Measurements from ENCODE around the gene CNTNAP2.
A peak's percentile ranks its signal among the peaks of the same experiment; 100 is the strongest.

The CNTNAP2 gene

DNA sequence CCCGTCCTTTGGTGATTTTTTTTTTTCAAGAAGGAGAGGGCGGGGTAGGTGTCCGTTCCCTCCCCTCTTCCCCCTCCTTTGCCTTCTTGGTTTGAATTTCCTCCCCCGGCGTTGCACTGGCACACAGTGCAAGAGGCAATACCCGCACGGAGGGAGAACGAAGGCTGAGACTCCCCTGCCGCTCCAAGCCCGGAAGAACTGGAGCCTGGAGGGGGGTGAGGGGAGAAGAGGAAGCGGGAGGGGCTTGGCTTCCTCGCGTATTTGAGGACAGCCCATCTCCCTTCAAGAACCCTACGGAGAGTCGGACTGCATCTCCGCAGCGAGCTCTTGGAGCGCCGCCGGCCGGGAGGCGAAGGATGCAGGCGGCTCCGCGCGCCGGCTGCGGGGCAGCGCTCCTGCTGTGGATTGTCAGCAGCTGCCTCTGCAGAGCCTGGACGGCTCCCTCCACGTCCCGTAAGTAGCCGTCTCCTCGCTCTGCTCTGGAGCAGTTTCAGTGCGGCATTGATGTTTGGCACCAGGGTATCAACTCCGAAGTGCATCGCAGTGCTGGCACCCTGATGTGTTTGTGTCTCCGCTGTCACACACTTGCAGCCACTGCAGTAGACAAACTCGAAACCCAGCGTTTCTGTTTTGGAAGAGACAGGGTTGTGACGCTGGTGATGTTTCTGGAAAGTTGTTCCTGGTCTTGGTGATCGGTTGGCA lies at the start of gene CNTNAP2:
TSS of gene CNTNAP2 (plus strand) at position 281 of the 702 bp plus-strand sequence. CDS start at position 357, 76 bp downstream.
- no peak for DNase-seq (ENCODE audit: low read depth in 2 of 2)

DNA sequence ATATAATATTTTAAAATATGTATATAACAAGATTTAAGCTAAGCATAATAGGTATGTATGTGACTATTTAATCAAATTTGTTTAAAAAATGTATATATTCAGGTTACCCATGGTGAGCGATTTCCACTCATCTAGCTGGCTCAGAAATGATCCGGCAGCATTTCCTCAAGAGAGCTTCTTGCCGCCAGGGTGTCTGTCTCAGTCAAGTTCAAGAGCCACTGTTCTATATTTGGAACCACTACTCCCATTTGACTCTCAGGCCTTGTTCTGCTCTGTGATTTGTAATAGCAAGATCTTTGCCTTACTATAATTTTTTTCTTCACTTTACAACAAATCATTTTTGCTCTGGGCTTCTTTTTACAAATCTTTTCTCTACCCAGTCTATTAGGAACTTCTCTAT lies 48.7 kb upstream of the CNTNAP2 start:
- DNase-seq (ENCODE audit: low read depth in 2 of 2): no peak

- DNase-seq (ENCODE audit: low read depth in 2 of 2): no peak
Observed at GRCh38 chr7:146074195-146074765, 42.3 kb upstream of the CNTNAP2 start.

DNA sequence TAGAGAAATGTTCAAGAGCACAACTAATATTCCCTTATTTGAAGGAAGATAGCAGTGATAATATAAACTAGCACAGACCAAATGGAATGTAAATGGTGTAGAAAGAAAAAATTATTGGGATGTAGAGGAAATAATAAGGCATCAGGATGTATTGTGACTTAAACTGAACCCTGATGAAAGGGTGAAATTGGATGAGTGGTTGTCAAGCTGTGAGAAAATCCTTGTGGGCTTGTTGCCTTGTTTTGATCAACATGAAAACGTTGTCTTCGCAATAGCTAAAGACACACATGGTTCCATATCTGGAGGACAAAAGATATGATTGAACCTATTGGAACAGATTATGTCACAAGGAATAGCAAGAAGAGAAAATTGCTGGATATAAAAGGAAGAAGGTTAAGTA lies 40.3 kb upstream of the CNTNAP2 start:
- no peak for DNase-seq (ENCODE audit: low read depth in 2 of 2)

GRCh38 chr7:146084086-146084485 lies 32.5 kb upstream of the CNTNAP2 start:
- no peak for DNase-seq (ENCODE audit: low read depth in 2 of 2)

DNA sequence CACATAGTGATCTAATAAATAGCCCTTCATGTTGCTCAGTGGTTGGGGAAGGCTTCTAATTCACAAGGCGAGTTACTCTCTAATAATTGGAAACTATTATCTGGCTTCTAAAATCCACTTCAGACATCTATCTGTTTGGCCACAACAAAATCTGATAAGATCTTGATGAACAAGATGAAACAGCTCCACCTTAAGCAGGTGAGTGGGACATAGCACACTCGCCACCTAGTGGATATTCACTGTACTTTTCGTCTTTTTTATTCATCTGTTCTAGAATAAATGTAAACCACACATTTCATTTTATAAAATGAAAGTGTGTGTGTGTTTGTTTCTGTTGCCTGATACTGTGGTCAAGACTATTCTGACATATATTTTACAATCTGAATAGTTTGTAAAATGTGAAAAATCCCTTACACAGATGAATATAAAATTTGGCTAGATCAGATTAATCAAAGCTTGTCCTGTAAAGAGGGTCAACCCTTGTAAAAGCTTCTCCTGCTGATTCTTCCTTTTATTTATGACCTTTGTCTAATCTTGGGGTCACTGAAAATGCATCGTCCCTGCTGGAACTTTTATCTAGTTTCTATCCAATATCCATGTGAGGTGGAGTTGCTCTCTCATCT lies 26.5 kb upstream of the CNTNAP2 start:
- no peak for DNase-seq (ENCODE audit: low read depth in 2 of 2)

- DNase-seq (ENCODE audit: low read depth in 2 of 2): no peak
Observed at GRCh38 chr7:146094356-146094755, 22.2 kb upstream of the CNTNAP2 start.

DNA sequence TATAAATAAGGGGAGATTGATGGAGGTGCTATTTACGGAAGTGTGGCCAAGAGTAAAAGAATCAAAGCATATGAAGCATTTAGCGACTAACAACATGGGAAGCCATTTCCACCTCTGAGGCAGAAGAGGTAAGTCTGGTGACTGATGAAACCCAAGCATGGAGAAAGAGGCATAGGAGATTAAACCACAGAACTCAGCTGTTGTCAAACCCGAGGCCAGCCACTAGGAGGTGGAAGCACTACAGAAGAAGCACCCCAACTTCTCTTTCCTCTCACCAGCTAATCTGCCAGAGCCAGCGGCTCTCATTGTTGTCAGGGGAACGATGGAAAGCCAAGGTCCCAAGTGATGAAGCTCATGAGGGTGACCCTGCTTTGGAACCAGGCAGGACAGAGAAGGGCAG lies 19.6 kb upstream of the CNTNAP2 start:
- no peak for DNase-seq (ENCODE audit: low read depth in 2 of 2)

GRCh38 chr7:146106319-146106718 lies 10.3 kb upstream of the CNTNAP2 start:
- DNase-seq (ENCODE audit: low read depth in 2 of 2): no peak

GRCh38 chr7:146112755-146113154 lies 3.8 kb upstream of the CNTNAP2 start:
- no peak for DNase-seq (ENCODE audit: low read depth in 2 of 2)

DNA sequence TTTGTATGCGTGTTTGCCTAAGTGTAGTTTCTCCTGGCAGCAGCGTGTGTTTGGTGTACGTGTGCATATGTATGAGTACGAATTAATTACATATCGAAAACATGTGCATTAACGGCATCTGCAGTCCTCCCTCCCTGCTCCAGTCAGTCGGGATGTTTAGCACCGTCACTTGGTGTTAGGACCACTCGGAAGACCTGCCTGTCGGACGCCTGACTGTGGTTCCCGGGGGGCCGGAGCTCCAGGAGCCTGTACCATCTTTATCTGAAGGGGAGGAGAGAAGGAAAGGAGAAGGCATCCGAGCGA lies 1.1 kb upstream of the CNTNAP2 start:
- no peak for DNase-seq (ENCODE audit: low read depth in 2 of 2)

GRCh38 chr7:146115851-146116520 lies 615 bp upstream of the CNTNAP2 start:
- DNase-seq (ENCODE audit: low read depth in 2 of 2): peak; percentile 21 to 40

GRCh38 chr7:146117576-146117975 lies 975 bp downstream of the CNTNAP2 start:
- no peak for DNase-seq (ENCODE audit: low read depth in 2 of 2)

GRCh38 chr7:146119002-146119401 lies 2.4 kb downstream of the CNTNAP2 start:
- DNase-seq (ENCODE audit: low read depth in 2 of 2): no peak

DNA sequence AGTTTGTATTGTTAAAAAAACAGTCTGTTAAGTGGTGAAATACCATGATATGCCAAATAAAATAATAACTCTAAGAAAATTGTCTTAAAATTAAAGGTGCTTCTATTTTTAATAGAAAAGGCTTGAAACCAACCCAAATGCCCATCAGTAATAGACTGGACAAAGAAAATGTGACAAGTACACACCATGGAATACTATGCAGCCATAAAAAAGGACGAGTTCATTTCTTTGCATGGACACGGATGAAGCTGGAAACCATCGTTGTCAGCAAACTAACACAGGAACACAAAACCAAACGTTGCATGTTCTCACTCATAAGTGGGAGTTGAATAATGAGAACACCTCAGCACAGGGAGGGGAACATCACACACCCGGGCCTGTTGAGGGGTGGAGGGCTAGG lies 7.1 kb downstream of the CNTNAP2 start:
- no peak for DNase-seq (ENCODE audit: low read depth in 2 of 2)

DNA sequence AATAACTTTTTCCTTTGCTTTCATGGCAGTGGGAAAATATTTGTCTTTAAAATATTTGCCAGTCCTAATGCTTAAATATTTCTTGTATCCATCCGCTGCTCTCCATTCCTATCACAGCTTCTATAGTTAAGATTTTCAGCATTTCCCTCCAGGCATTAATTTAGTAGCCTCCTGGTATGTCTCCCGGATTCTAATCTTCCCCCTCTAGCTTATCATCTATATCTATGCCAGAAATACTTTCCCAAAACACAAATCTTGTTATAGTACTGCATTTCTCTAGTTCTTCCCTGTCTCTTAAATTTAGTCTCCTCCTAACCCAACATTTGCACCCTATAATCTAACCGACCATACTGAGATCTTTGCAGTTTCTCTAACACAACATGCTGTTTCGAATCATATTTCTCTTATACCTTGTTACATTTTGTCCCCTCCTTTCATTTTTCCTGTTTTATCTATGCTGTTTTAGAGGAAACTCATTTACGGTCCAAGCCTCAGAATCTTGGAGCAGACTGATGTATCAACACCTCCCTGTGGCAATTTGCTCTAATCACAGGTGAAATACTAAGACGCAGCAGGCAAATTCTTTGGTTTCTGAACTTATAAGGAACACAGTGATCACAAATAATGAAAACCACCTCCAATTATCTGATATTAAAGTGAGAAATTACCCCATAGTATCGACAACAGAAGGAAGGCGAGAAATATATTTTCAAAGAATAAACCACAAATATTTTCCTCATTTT lies 10.3 kb downstream of the CNTNAP2 start:
- no peak for DNase-seq (ENCODE audit: low read depth in 2 of 2)

DNA sequence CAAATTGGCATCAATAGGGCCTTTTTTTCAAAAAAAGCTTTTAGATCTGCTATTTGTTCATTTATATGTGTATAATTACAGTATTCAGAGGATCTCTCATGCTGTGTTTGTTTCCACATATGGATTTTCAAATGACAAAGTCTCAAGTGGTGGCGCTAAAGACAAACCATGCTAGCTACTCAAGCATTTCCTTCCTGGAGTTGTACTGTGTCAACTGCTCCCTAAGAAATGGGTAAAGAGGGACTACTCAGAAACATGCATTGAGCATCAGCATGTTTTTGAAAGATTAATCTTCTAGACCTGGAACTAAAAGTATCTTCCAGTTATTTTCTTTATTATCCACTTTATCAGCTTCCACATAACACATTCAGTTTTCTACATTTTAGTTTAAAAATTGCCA lies 12.7 kb downstream of the CNTNAP2 start:
- no peak for DNase-seq (ENCODE audit: low read depth in 2 of 2)

DNA sequence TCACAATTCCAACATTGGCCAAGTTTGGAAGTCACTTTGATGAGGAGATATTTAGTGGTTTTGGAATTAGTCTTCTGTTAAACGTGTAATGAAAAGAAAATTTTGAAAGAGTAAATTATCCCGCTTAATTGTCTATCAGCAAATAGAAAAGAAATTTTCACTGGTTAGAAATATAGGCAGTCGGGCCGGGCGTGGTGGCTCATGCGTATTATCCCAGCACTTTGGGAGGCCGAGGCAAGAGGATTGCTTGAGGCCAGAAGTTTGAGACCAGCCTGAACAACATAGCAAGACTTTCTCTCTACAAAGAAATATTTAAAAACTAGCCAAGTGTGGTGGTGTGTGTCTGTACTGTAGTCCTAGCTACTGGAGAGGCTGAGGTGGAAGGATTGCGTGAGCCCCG lies 13.4 kb downstream of the CNTNAP2 start:
- no peak for DNase-seq (ENCODE audit: low read depth in 2 of 2)

GRCh38 chr7:146131701-146132100 lies 15.1 kb downstream of the CNTNAP2 start:
- DNase-seq (ENCODE audit: low read depth in 2 of 2): no peak

- no peak for DNase-seq (ENCODE audit: low read depth in 2 of 2)
Observed at GRCh38 chr7:146136357-146136875, 19.8 kb downstream of the CNTNAP2 start.

- no peak for DNase-seq (ENCODE audit: low read depth in 2 of 2)
Observed at GRCh38 chr7:146138926-146139325, 22.3 kb downstream of the CNTNAP2 start.

Measured in stimulated activated CD4-positive, alpha-beta T cell treated with anti-CD3 and anti-CD28 coated beads, Interleukin-4, amount 100 ng/mL, for 48 hours (primary cell).